Measurements from ENCODE around the gene FBLN1. TPM values are rescaled to one million over a fixed set of nuclear protein-coding genes. Genes with fewer than 3 reads are reported as not detected.

FBLN1 gene
- total RNA-seq, 1 experiment from 2014 or later, result 23.4 TPM

GRCh38 chr22:45579806-45580725 lies 77.4 kb downstream of the FBLN1 start:
- H3K4me2 ChIP-seq (ENCODE audit: low read length), result no peak overlapping the region
- TF ChIP-seq ATF3 (IDR thresholded peaks at IDR 0.05) (no peak), ZFX (IDR thresholded peaks at IDR 0.05) (no peak), REST (IDR thresholded peaks at IDR 0.05; ENCODE audit: low read depth) (no peak), ELF1 (IDR thresholded peaks at IDR 0.05; ENCODE audit: borderline replicate concordance, low read depth) (no peak)
- intact Hi-C loops (cut with micrococcal nuclease), result loop anchor here (2.0 to 10.0 kb wide), 2 partner anchors 59 to 285 kb away; no protein-coding TSS in a partner anchor
- ChIA-PET POLR2A (interaction anchor here (1.2 kb wide), 1 partner anchor 283 kb away, joined by 3 read pairs; no protein-coding TSS in a partner anchor), CTCF (no interaction called here), RAD21 (ENCODE audit: low non-redundant PET in 1 of 2, low total read pairs in 2 of 2, uncharacterized antibody in 2 of 2, unreplicated experiment in 2 of 2) (no interaction called here)
- no peaks in the 10 kb centered on the region for H4K20me1 ChIP-seq (ENCODE audit: insufficient read depth)
- no peaks in the 10 kb centered on the region for H3K79me2 ChIP-seq (ENCODE audit: insufficient read depth, low read length)
- no peak overlapping the region for H2AFZ ChIP-seq (ENCODE audit: low read depth, low read length, poor library complexity, severe bottlenecking)
- H3K9me2 ChIP-seq (ENCODE audit: insufficient read depth), result no peaks in the 10 kb centered on the region
- no peaks in the 10 kb centered on the region for H3K36me3 ChIP-seq (ENCODE audit: control insufficient read depth in 1 of 2, insufficient read depth in 2 of 2, low read length in 2 of 2)
- BruUV-seq (replicated peaks), result no TSS peak
- H3K9ac ChIP-seq (ENCODE audit: low read length), result no peak overlapping the region
- no peaks in the 10 kb centered on the region for H3K9me3 ChIP-seq (ENCODE audit: control insufficient read depth in 1 of 2, insufficient read depth in 1 of 2, low read depth in 1 of 2, low read length in 2 of 2)
- DNase-seq (ENCODE audit: low read depth, low spot score) (no peak), ATAC-seq (no peak)
- no peak overlapping the region for H3K27ac ChIP-seq (ENCODE audit: low read depth, low read length)
- H3K4me1 ChIP-seq (ENCODE audit: control insufficient read depth in 1 of 2, insufficient read depth in 2 of 2, low read length in 2 of 2), result peaks cover 0 to 10% of the 10 kb centered on the region in 2 experiments; a peak in 1 of 4 replicates
- no peaks in the 10 kb centered on the region for H3K27me3 ChIP-seq (ENCODE audit: insufficient read depth, low read length)
- H3K4me3 ChIP-seq (replicated peaks in 1 of 2; ENCODE audit: low read depth in 1 of 2, low read length in 2 of 2), result no peak overlapping the region

Measured in HCT116 (cell line).